ENCODE measurements around the gene CELF5. TPM values are rescaled to one million over a fixed set of nuclear protein-coding genes. Genes with fewer than 3 reads are reported as not detected.

The CELF5 gene
- total RNA-seq, 4 donors from 2014 or later, result 0.27 to 0.48 TPM; not detected in 2

DNA sequence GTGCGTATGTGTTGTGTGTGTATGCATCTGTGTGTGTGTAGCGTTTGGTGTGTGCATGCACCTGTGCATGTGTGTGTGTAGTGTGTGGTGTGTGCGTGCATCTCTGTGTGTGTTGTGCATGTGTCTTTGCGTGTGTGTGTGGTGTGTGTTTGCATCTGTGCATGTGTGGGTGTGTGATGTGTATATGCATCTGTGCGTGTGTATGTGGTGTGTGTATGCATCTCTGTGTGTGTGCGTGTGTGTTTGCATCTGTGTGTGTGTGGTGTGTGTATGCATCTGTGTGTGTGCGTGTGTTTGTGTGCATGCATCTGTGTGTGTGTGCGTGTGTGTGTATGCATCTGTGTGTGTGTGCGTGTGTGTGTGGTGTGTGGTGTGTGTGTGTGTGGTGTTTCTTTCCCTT, 20.6 kb downstream of the CELF5 start:
- Histone ChIP-seq H3K4me1 (no peaks in the 10 kb centered on the region), H3K9me3 (no peaks in the 10 kb centered on the region), H3K27ac (no peak overlapping the region), H3K36me3 (no peaks in the 10 kb centered on the region), H3K27me3 (peaks cover 18% of the 10 kb centered on the region), H3K4me3 (no peak overlapping the region)
- no peak for TF ChIP-seq POLR2A (IDR thresholded peaks at IDR 0.05)
- TF ChIP-seq, protein P1, sequence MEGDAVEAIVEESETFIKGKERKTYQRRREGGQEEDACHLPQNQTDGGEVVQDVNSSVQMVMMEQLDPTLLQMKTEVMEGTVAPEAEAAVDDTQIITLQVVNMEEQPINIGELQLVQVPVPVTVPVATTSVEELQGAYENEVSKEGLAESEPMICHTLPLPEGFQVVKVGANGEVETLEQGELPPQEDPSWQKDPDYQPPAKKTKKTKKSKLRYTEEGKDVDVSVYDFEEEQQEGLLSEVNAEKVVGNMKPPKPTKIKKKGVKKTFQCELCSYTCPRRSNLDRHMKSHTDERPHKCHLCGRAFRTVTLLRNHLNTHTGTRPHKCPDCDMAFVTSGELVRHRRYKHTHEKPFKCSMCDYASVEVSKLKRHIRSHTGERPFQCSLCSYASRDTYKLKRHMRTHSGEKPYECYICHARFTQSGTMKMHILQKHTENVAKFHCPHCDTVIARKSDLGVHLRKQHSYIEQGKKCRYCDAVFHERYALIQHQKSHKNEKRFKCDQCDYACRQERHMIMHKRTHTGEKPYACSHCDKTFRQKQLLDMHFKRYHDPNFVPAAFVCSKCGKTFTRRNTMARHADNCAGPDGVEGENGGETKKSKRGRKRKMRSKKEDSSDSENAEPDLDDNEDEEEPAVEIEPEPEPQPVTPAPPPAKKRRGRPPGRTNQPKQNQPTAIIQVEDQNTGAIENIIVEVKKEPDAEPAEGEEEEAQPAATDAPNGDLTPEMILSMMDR (IDR thresholded peaks at IDR 0.05), result no peak
- no peak for TF ChIP-seq EP300 (IDR thresholded peaks at IDR 0.05; ENCODE audit: low read depth)
- TF ChIP-seq POLR2AphosphoS5 (IDR thresholded peaks at IDR 0.05), result no peak
- 90% methylated on average over 9 of the region's 9 CpGs; no CpG with 5 or more reads in 1 of the 2 donors for WGBS, 2 donors (ENCODE audit: low coverage in 1 of 2)
- DNase-seq, result no peak
- in situ Hi-C loops (cut with MboI; ENCODE audit: low pct_ligation_motif_present in 1 of 4, low pct_unique_long_range_greater_than_20kb in 1 of 4, low sequenced_read_pairs in 3 of 4), result no loop called here
- intact Hi-C loops (cut with DNase I; ENCODE audit: low total_unique reads), result no loop called here

GRCh38 chr19:3248728-3249326, 24.4 kb downstream of the CELF5 start:
- no peak for DNase-seq
- TF ChIP-seq EP300 (IDR thresholded peaks at IDR 0.05; ENCODE audit: low read depth) (no peak), POLR2AphosphoS5 (IDR thresholded peaks at IDR 0.05) (no peak)
- intact Hi-C loops (cut with DNase I; ENCODE audit: low total_unique reads) (no loop called here), in situ Hi-C loops (cut with MboI; ENCODE audit: low pct_ligation_motif_present in 1 of 4, low pct_unique_long_range_greater_than_20kb in 1 of 4, low sequenced_read_pairs in 3 of 4) (no loop called here)
- no peaks in the 10 kb centered on the region for H3K36me3 ChIP-seq
- WGBS, 2 donors (ENCODE audit: low coverage in 1 of 2), result 48 to 61% methylated on average over 8 to 14 of the region's 14 CpGs
- no peaks in the 10 kb centered on the region for H3K4me1 ChIP-seq
- H3K27me3 ChIP-seq, result peaks cover 16% of the 10 kb centered on the region
- no peak overlapping the region for H3K4me3 ChIP-seq
- H3K9me3 ChIP-seq, result peaks cover 0 to 6% of the 10 kb centered on the region in 2 donors
- H3K27ac ChIP-seq, result no peak overlapping the region

GRCh38 chr19:3249408-3249807, 24.9 kb downstream of the CELF5 start:
- no peak for DNase-seq
- Histone ChIP-seq H3K4me3 (no peak overlapping the region), H3K27me3 (peaks cover 16% of the 10 kb centered on the region), H3K4me1 (no peaks in the 10 kb centered on the region), H3K9me3 (peaks cover 0 to 6% of the 10 kb centered on the region in 2 donors), H3K27ac (no peak overlapping the region), H3K36me3 (no peaks in the 10 kb centered on the region)
- TF ChIP-seq POLR2AphosphoS5 (IDR thresholded peaks at IDR 0.05) (no peak), POLR2A (IDR thresholded peaks at IDR 0.05) (no peak), EP300 (IDR thresholded peaks at IDR 0.05; ENCODE audit: low read depth) (no peak)
- TF ChIP-seq, protein P1 (IDR thresholded peaks at IDR 0.05), result no peak
- intact Hi-C loops (cut with DNase I; ENCODE audit: low total_unique reads) (no loop called here), in situ Hi-C loops (cut with MboI; ENCODE audit: low pct_ligation_motif_present in 1 of 4, low pct_unique_long_range_greater_than_20kb in 1 of 4, low sequenced_read_pairs in 3 of 4) (no loop called here)
- 78 to 80% methylated on average over 3 to 10 of the region's 10 CpGs for WGBS, 2 donors (ENCODE audit: low coverage in 1 of 2)

DNA sequence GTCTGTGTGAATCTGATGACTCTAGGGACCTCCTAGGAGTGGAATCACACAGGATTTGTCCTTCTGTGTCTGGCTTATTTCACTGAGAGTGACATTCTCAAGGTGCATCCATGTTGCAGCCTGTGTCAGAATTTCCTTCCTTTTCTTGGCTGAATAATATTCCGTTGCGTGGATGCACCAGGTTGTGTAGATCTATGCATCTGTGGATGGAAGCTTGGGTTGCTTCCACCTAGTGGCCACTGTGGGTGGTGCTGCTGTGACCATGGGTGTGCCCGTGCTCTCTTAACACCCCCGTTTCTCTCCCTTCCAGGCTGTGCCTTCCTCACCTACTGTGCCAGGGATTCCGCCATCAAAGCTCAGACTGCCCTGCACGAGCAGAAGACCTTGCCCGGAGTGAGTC, 26.2 kb downstream of the CELF5 start:
- H3K9me3 ChIP-seq, result peaks cover 0 to 6% of the 10 kb centered on the region in 2 donors
- in situ Hi-C loops (cut with MboI; ENCODE audit: low pct_ligation_motif_present in 1 of 4, low pct_unique_long_range_greater_than_20kb in 1 of 4, low sequenced_read_pairs in 3 of 4) (loop anchor here in 1 of 4 donors (25.0 kb wide), 1 partner anchor 662 kb away; no protein-coding TSS in a partner anchor), intact Hi-C loops (cut with DNase I; ENCODE audit: low total_unique reads) (loop anchor here (10.0 kb wide), 1 partner anchor 1354 kb away; no protein-coding TSS in a partner anchor)
- no peaks in the 10 kb centered on the region for H3K36me3 ChIP-seq
- no peaks in the 10 kb centered on the region for H3K4me1 ChIP-seq
- WGBS, 2 donors (ENCODE audit: low coverage in 1 of 2), result 57% methylated on average over 7 of the region's 7 CpGs
- peaks cover 16% of the 10 kb centered on the region for H3K27me3 ChIP-seq
- DNase-seq, result peak; percentile 21
- no peak overlapping the region for H3K4me3 ChIP-seq
- no peak for TF ChIP-seq POLR2A (IDR thresholded peaks at IDR 0.05)
- TF ChIP-seq, protein P1 (IDR thresholded peaks at IDR 0.05), result peak; percentile 44 to 57 (median 56)
- no peak overlapping the region for H3K27ac ChIP-seq

All from transverse colon (tissue), 4 donors.